ENCODE data around the gene SNRNP35.
"Not testable (repeated sequence)": the region's sequence is repeated elsewhere in the genome, so short reads cannot be mapped to it uniquely, and the experiment has no call there.

DNA sequence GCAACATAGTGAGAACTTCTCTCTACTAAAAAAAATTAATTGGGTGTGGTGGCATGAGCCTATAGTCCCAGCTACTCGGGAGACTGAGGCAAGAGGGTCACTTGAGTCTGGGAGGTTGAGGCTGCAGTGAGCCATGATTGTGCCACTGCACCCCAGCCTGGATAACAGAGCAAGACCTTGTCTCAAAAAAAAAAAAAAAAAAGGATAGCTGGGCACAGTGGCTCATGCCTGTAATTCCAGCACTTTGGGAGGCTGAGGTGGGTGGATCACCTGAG is 5.7 kb upstream of the SNRNP35 start:
- TF ChIP-seq, protein P1, sequence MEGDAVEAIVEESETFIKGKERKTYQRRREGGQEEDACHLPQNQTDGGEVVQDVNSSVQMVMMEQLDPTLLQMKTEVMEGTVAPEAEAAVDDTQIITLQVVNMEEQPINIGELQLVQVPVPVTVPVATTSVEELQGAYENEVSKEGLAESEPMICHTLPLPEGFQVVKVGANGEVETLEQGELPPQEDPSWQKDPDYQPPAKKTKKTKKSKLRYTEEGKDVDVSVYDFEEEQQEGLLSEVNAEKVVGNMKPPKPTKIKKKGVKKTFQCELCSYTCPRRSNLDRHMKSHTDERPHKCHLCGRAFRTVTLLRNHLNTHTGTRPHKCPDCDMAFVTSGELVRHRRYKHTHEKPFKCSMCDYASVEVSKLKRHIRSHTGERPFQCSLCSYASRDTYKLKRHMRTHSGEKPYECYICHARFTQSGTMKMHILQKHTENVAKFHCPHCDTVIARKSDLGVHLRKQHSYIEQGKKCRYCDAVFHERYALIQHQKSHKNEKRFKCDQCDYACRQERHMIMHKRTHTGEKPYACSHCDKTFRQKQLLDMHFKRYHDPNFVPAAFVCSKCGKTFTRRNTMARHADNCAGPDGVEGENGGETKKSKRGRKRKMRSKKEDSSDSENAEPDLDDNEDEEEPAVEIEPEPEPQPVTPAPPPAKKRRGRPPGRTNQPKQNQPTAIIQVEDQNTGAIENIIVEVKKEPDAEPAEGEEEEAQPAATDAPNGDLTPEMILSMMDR (IDR thresholded peaks at IDR 0.05): not testable (repeated sequence)
- not testable (repeated sequence) for TF ChIP-seq POLR2A, EP300 (IDR thresholded peaks at IDR 0.05)

Measured in suprapubic skin (tissue), 3 donors.